GM08714 (cell line): ENCODE measurements around the gene NPNT.

Source experiments
- H3K4me3 ChIP-seq: fragments of 200-500 bp; sonication (Bioruptor generic); 2 replicates; pipeline ENCODE4 v1.5.1; 2014; ENCODE audit warnings: mild to moderate bottlenecking, low read length, inconsistent platforms
- ZNF274 ChIP-seq: IDR thresholded peaks from 2 replicates; pipeline ENCODE4 v1.6.1; 2012; ENCODE audit warnings: mild to moderate bottlenecking, low read depth, low read length

Gene NPNT

DNA sequence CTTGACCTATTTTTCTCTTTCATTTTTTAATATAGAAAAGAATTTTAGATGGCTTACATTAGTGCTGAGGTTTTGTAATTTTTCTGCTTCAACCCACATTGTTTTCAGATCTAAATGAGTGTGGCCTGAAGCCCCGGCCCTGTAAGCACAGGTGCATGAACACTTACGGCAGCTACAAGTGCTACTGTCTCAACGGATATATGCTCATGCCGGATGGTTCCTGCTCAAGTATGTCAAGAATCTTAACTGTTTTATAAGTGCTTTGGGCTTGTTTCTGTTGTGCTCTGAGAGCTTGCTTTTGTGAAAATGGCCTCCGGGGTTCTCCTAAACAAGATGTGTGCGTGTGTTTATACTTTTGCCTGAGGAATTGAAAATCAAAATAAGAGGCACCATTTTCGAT lies 41.6 kb downstream of the NPNT start:
- TF ChIP-seq ZNF274: no peak
- no peak overlapping the region for H3K4me3 ChIP-seq

GRCh38 chr4:105937759-105938158 lies 42.5 kb downstream of the NPNT start:
- H3K4me3 ChIP-seq: no peak overlapping the region
- TF ChIP-seq ZNF274: no peak

- H3K4me3 ChIP-seq: no peak overlapping the region
- TF ChIP-seq ZNF274: no peak
Measured at GRCh38 chr4:105943234-105943633, 48.0 kb downstream of the NPNT start.

DNA sequence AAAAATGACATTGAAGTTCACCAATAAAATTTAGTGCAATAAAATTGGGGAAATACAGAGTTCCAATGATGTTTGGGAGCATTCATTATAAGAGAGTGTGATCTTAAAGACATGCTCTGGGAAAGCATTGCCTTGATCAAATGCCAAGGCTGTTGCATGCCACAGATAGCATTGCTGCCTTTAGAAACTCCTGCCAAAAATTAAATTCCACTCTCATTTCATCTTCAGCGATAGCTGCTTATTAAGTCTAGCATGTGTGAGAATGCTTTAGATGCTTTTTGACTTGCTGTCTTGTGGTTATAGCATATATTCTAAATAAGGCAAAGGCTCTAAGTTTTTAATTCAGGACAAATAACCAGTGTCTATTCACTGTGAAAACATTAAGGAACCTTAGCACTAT lies 49.3 kb downstream of the NPNT start:
- TF ChIP-seq ZNF274: no peak
- H3K4me3 ChIP-seq: no peak overlapping the region

DNA sequence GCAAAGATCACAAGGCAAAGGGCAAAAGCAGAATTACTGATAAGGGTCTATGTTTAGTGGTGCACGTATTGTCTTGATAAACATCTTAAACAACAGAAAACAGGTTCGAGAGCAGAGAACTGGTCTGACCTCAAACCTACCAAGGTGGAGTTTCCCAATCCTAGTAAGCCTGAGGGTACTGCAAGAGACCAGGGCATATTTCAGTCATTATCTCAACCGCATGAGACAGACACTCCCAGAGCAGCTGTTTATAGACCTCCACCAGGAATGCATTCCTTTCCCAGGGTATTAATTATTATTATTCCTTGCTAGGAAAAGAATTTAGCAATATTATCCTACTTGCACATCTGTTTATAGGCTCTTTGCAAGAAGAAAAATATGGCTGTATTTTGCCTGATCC lies 51.5 kb downstream of the NPNT start:
- TF ChIP-seq ZNF274: no peak
- no peak overlapping the region for H3K4me3 ChIP-seq

DNA sequence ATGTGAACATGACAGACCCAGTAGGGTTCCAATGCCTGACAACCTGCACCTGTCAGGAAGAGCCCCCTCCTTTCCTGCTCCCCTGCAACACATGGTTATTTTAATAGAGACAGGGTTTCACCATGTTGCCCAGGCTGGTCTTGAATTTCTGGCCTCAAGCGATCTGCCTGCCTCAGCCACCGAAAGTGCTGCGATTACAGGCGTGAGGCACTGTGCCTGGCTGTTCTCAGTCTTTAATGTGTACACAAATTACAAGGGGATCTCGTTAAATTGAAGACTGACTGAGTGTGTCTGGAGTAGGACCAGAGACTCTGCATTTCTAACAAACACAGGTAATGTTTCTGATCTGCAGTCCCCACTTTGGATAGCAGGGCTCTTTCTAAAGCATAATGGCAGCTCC lies 55.4 kb downstream of the NPNT start:
- TF ChIP-seq ZNF274: no peak

GRCh38 chr4:105951198-105951597 lies 55.9 kb downstream of the NPNT start:
- TF ChIP-seq ZNF274: no peak
- H3K4me3 ChIP-seq: no peak overlapping the region

More for the DNA sequence above, 55.4 kb downstream of the NPNT start:
- no peak overlapping the region for H3K4me3 ChIP-seq

- no peak overlapping the region for H3K4me3 ChIP-seq
- no peak for TF ChIP-seq ZNF274
Measured at GRCh38 chr4:105952591-105952990, 57.3 kb downstream of the NPNT start.

DNA sequence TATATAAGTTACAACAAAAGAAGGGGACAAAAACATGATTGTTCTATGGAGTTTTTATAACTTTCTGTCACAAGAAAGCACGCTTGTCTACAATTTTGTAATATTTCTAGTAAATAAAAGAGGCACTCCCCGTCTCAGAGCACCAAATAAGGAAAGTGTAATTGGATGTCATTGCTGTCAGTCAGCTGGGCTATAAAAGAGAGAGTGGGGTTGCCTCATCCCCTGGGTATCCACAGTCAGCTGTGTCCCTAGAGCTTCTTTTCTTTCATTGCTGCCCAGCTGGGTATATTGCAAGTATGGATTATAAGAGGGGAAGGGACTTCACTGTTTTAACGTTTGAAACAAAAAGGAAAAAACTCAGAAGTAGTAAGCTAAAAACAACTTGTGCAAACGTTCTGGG lies 61.3 kb downstream of the NPNT start:
- no peak for TF ChIP-seq ZNF274
- H3K4me3 ChIP-seq: no peak overlapping the region

- TF ChIP-seq ZNF274: no peak
- H3K4me3 ChIP-seq: no peak overlapping the region
Measured at GRCh38 chr4:105957680-105958079, 62.4 kb downstream of the NPNT start.

DNA sequence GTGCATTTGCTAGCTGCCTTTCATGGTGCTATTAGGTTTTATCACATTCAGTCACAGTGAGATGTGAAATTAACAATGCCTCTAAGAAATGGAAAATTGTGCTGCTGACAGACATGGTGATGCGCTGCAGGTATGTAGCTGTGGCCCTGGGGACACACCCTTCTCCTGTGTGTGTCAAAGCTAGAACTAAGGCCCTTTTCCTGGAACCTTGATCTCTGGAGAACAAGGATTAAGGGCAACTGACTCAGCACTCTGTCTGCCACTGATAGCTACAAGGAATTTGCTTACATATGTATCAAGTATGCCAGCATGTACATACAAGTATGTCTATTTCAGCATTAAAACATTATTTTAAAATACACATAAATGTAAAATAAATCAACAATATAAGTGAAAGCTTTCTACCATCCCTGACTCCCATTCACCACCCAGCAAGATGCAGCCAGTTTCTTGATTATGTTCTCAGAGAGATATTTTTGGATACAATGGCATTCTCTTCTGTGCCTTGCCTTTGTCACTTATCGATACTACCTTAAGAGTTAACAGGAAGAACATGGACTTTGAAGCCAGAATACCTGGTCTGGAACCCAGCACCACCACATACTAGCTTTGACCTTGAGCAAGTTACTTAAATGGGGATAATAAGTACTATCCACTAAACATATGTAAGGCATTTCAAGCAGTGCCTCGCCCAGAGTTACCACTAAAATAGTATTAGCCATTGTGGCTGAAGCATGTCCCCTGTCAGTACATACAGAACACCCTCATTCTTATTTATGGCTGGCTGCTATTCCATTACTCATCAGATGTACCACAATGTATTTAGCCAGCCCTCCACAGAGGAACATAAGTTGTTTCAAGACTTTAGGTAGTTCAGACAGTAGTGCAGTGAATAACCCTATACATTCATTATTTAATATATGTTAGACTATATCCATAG lies 68.5 kb downstream of the NPNT start:
- TF ChIP-seq ZNF274: no peak
- H3K4me3 ChIP-seq: no peak overlapping the region

DNA sequence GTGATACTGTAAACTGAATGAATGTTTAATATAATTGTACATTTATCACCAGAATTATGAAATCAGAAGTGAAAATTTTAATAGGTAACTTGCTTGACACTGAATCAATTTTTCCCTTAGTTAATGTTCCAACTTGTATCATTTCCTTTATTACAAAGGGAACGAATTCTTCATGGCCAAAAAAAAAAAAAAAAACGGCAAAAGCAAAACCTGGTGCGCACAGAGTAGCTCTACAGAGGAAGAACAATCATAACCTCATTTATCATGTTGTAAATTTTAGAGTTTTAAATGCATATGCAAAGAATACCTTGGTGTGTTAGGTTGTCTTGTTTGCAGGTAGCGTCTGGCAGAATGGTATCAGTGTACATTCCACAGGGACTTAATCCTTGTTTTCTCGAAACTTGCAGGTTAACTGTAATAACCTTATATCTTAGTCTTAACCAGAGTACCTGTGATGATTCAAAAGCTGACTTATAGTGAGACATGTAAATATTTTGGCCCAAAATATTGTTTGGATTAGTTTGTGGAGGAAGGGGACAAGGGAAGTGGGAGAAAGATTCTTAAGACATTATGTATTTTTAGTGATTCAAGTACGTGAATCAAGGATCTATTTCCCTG lies 70.0 kb downstream of the NPNT start:
- no peak overlapping the region for H3K4me3 ChIP-seq
- TF ChIP-seq ZNF274: no peak

DNA sequence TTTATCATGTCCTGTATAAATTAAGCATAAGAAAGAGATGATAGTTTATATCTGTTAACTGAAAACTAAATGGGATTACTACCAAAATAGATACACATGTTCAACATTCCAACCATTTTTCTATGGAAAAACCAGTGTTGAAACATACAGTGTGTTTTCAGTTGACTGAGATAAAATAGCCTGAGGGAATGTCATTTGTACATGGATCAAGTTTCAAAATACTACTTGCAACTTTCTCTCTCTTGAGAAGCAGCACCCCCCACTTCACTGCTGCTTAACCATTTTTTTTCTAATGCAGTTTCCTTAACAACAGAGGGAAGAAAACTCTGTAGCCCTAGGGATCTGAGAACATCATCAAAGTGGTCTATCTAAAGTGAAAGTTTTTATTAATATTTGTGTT lies 70.8 kb downstream of the NPNT start:
- TF ChIP-seq ZNF274: no peak

DNA sequence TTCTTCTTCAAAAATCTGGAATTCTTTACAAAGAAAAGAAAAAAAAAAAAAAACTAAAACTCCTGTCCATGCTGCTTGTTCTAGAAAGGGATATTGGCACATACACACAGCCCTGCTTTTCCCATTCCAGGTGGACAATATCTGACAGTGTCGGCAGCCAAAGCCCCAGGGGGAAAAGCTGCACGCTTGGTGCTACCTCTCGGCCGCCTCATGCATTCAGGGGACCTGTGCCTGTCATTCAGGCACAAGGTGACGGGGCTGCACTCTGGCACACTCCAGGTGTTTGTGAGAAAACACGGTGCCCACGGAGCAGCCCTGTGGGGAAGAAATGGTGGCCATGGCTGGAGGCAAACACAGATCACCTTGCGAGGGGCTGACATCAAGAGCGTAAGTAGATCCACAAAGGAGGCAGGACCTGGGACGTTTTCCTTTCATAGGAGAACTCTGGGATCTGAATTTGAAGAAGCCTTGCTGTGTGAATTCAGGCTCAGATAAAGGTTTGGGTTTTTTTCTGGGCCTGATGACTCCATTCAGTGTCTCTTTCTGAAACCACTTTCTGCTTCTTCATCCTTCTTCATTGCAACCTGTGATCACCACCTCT lies 71.9 kb downstream of the NPNT start:
- TF ChIP-seq ZNF274: no peak
- H3K4me3 ChIP-seq: no peak overlapping the region

More for the DNA sequence above, 70.8 kb downstream of the NPNT start:
- no peak overlapping the region for H3K4me3 ChIP-seq

- H3K4me3 ChIP-seq: no peak overlapping the region
- TF ChIP-seq ZNF274: no peak
Measured at GRCh38 chr4:105969575-105969974, 74.3 kb downstream of the NPNT start.
